Measurements from ENCODE around the gene PCDH10. TPM values are rescaled to one million over a fixed set of nuclear protein-coding genes. Genes with fewer than 3 reads are reported as not detected.

Gene PCDH10
- total and polyA plus RNA-seq, 10 of the 15 experiments (the other 5 are each of a cell fraction or from before 2014, with no cell fraction given) = under 0.01 to 0.38 (median 0.02) TPM; not detected in 6

DNA sequence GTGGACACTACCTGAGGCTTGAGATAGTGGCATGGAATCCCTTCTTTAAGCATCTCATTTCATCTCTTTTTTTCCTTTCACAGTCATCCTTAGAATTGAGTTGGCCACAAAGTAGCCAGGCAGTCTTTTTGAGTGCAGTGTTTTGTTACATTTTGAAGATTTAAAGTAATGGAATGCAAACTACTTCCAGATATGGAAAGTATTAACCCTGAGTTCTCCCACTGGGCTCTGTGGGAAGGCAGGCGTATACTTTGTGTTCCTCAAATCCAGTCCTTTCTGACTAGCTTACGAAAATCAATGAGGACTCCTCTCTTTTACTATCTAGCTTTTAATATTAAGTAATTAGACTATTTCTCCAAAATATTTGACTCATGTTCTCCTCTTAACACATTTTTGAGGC lies 29.9 kb downstream of the PCDH10 start (continued):
- TF ChIP-seq, protein P1, sequence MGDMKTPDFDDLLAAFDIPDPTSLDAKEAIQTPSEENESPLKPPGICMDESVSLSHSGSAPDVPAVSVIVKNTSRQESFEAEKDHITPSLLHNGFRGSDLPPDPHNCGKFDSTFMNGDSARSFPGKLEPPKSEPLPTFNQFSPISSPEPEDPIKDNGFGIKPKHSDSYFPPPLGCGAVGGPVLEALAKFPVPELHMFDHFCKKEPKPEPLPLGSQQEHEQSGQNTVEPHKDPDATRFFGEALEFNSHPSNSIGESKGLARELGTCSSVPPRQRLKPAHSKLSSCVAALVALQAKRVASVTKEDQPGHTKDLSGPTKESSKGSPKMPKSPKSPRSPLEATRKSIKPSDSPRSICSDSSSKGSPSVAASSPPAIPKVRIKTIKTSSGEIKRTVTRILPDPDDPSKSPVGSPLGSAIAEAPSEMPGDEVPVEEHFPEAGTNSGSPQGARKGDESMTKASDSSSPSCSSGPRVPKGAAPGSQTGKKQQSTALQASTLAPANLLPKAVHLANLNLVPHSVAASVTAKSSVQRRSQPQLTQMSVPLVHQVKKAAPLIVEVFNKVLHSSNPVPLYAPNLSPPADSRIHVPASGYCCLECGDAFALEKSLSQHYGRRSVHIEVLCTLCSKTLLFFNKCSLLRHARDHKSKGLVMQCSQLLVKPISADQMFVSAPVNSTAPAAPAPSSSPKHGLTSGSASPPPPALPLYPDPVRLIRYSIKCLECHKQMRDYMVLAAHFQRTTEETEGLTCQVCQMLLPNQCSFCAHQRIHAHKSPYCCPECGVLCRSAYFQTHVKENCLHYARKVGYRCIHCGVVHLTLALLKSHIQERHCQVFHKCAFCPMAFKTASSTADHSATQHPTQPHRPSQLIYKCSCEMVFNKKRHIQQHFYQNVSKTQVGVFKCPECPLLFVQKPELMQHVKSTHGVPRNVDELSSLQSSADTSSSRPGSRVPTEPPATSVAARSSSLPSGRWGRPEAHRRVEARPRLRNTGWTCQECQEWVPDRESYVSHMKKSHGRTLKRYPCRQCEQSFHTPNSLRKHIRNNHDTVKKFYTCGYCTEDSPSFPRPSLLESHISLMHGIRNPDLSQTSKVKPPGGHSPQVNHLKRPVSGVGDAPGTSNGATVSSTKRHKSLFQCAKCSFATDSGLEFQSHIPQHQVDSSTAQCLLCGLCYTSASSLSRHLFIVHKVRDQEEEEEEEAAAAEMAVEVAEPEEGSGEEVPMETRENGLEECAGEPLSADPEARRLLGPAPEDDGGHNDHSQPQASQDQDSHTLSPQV (IDR thresholded peaks at IDR 0.05) = no peak
- no peak for TF ChIP-seq SMARCA5 (IDR thresholded peaks at IDR 0.05)
- no peak for TF ChIP-seq FOS (IDR thresholded peaks at IDR 0.05; ENCODE audit: borderline replicate concordance, extremely low read depth, insufficient read length)
- TF ChIP-seq ETV6 (conservative IDR thresholded peaks at IDR 0.05 in 1 of 2, IDR thresholded peaks at IDR 0.05 in 1 of 2; ENCODE audit: borderline replicate concordance in 1 of 2, low read depth in 1 of 2) = no peak
- no peak for TF ChIP-seq MYC (IDR thresholded peaks at IDR 0.05; ENCODE audit: insufficient read depth, insufficient read length, insufficient replicate concordance, low read length, severe bottlenecking)
- no peak for TF ChIP-seq DPF2 (IDR thresholded peaks at IDR 0.05)
- TF ChIP-seq, protein P2, sequence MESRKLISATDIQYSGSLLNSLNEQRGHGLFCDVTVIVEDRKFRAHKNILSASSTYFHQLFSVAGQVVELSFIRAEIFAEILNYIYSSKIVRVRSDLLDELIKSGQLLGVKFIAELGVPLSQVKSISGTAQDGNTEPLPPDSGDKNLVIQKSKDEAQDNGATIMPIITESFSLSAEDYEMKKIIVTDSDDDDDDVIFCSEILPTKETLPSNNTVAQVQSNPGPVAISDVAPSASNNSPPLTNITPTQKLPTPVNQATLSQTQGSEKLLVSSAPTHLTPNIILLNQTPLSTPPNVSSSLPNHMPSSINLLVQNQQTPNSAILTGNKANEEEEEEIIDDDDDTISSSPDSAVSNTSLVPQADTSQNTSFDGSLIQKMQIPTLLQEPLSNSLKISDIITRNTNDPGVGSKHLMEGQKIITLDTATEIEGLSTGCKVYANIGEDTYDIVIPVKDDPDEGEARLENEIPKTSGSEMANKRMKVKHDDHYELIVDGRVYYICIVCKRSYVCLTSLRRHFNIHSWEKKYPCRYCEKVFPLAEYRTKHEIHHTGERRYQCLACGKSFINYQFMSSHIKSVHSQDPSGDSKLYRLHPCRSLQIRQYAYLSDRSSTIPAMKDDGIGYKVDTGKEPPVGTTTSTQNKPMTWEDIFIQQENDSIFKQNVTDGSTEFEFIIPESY (IDR thresholded peaks at IDR 0.05) = no peak

DNA sequence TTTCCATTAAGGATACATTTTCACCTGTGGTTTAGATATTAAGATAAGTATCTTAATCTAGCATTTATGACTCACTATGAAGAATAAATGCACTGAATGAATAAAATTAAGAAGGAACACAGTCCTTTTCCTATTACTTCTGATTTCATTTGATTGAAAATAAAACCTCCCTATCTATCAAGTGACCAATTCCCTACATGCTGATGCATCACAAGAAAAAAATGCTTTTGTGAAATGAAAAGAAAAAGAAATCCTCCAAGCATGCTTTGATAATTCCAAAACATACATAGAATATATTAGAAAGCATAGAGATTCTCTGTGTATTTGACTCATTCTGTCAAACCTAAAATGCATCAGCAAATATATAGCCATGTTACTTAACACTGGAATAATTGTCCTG lies 37.1 kb downstream of the PCDH10 start:
- H3K27ac ChIP-seq (ENCODE audit: control insufficient read depth, insufficient read depth) = no peak overlapping the region
- DNase-seq (ENCODE audit: low read depth, low spot score) (no peak), ATAC-seq (no peak), FAIRE-seq (no peak)
- no peak overlapping the region for H3K9ac ChIP-seq (ENCODE audit: control insufficient read depth, insufficient read depth, low read length)
- ChIA-PET POLR2A (no interaction called here), RAD21 (ENCODE audit: unreplicated experiment) (no interaction called here), SMC1A (ENCODE audit: uncharacterized antibody, unreplicated experiment) (no interaction called here), CTCF (no interaction called here)
- H3K79me2 ChIP-seq (ENCODE audit: control insufficient read depth, insufficient read depth, low read length) = no peaks in the 10 kb centered on the region
- no TSS peak for BruUV-seq (replicated peaks)
- H3K4me2 ChIP-seq (ENCODE audit: control insufficient read depth, insufficient read depth) = no peak overlapping the region
- no peaks in the 10 kb centered on the region for H3K4me1 ChIP-seq (ENCODE audit: control insufficient read depth, insufficient read depth, low read length)
- no peak overlapping the region for H2AFZ ChIP-seq (ENCODE audit: control insufficient read depth, low read depth, low read length)
- in situ Hi-C loops (cut with MboI) = no loop called here
- no peaks in the 10 kb centered on the region for H3K36me3 ChIP-seq (ENCODE audit: control insufficient read depth in 2 of 2, insufficient read depth in 2 of 2, low read length in 1 of 2)
- no peak overlapping the region for H3K4me3 ChIP-seq
- intact Hi-C loops (cut with micrococcal nuclease; ENCODE audit: unreplicated experiment) = no loop called here
- H3K9me3 ChIP-seq (replicated peaks; ENCODE audit: control insufficient read depth, insufficient read depth, low read length) = no peaks in the 10 kb centered on the region
- H4K20me1 ChIP-seq (ENCODE audit: control insufficient read depth, insufficient read depth) = no peaks in the 10 kb centered on the region
- H3K27me3 ChIP-seq (replicated peaks in 1 of 2; ENCODE audit: control insufficient read depth in 2 of 2, insufficient read depth in 2 of 2, low read length in 1 of 2) = no peaks in the 10 kb centered on the region
- TF ChIP-seq NFYB (IDR thresholded peaks at IDR 0.05; ENCODE audit: insufficient read depth, low read depth, low read length) (no peak), SPI1 (IDR thresholded peaks at IDR 0.05; ENCODE audit: borderline replicate concordance, insufficient read depth, low read depth, low read length) (no peak), IKZF2 (IDR thresholded peaks at IDR 0.05) (no peak), POLR2AphosphoS5 (IDR thresholded peaks at IDR 0.05; ENCODE audit: low read length) (no peak), DPF2 (IDR thresholded peaks at IDR 0.05) (no peak), GATAD2B (conservative IDR thresholded peaks at IDR 0.05; ENCODE audit: low read depth) (no peak), CEBPB (IDR thresholded peaks at IDR 0.05; ENCODE audit: borderline replicate concordance in 1 of 2, low read depth in 2 of 2, low read length in 2 of 2) (no peak)
- TF ChIP-seq, protein P3, sequence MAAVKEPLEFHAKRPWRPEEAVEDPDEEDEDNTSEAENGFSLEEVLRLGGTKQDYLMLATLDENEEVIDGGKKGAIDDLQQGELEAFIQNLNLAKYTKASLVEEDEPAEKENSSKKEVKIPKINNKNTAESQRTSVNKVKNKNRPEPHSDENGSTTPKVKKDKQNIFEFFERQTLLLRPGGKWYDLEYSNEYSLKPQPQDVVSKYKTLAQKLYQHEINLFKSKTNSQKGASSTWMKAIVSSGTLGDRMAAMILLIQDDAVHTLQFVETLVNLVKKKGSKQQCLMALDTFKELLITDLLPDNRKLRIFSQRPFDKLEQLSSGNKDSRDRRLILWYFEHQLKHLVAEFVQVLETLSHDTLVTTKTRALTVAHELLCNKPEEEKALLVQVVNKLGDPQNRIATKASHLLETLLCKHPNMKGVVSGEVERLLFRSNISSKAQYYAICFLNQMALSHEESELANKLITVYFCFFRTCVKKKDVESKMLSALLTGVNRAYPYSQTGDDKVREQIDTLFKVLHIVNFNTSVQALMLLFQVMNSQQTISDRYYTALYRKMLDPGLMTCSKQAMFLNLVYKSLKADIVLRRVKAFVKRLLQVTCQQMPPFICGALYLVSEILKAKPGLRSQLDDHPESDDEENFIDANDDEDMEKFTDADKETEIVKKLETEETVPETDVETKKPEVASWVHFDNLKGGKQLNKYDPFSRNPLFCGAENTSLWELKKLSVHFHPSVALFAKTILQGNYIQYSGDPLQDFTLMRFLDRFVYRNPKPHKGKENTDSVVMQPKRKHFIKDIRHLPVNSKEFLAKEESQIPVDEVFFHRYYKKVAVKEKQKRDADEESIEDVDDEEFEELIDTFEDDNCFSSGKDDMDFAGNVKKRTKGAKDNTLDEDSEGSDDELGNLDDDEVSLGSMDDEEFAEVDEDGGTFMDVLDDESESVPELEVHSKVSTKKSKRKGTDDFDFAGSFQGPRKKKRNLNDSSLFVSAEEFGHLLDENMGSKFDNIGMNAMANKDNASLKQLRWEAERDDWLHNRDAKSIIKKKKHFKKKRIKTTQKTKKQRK (IDR thresholded peaks at IDR 0.05; ENCODE audit: low read depth, low read length) = no peak
